GM19238 (cell line): Measurements from ENCODE around the gene CTCF.

Experiments
- DNase-seq: peaks from one replicate; pipeline ENCODE4 v3.0.0; 2011; ENCODE audit warnings: low spot score; ENCODE audit not compliant: insufficient read length

Gene CTCF

GRCh38 chr16:67534431-67534830 lies 27.9 kb upstream of the CTCF start:
- DNase-seq: no peak

- no peak for DNase-seq
Measured at GRCh38 chr16:67535201-67535600, 27.1 kb upstream of the CTCF start.

GRCh38 chr16:67537270-67537635 lies 25.1 kb upstream of the CTCF start:
- no peak for DNase-seq

GRCh38 chr16:67537636-67538591 lies 24.4 kb upstream of the CTCF start:
- peak; percentile 68 for DNase-seq

- DNase-seq: no peak
Measured at GRCh38 chr16:67538666-67539101, 23.6 kb upstream of the CTCF start.

GRCh38 chr16:67539271-67539670 lies 23.1 kb upstream of the CTCF start:
- DNase-seq: no peak

- DNase-seq: no peak
Measured at GRCh38 chr16:67539691-67540635, 22.4 kb upstream of the CTCF start.

GRCh38 chr16:67540756-67541155 lies 21.6 kb upstream of the CTCF start:
- DNase-seq: no peak

- no peak for DNase-seq
Measured at GRCh38 chr16:67541391-67542263, 20.7 kb upstream of the CTCF start.

GRCh38 chr16:67542464-67542863 lies 19.9 kb upstream of the CTCF start:
- peak; percentile 72 for DNase-seq

- no peak for DNase-seq
Measured at GRCh38 chr16:67543036-67543435, 19.3 kb upstream of the CTCF start.

GRCh38 chr16:67543582-67543981 lies 18.7 kb upstream of the CTCF start:
- no peak for DNase-seq

GRCh38 chr16:67544329-67544841 lies 17.9 kb upstream of the CTCF start:
- DNase-seq: no peak

GRCh38 chr16:67544844-67545664 lies 17.3 kb upstream of the CTCF start:
- no peak for DNase-seq

- DNase-seq: no peak
Measured at GRCh38 chr16:67545665-67546024, 16.7 kb upstream of the CTCF start.

- DNase-seq: no peak
Measured at GRCh38 chr16:67546091-67546501, 16.2 kb upstream of the CTCF start.

GRCh38 chr16:67546761-67547422 lies 15.4 kb upstream of the CTCF start:
- peak; percentile 75 for DNase-seq

GRCh38 chr16:67547423-67548264 lies 14.7 kb upstream of the CTCF start:
- no peak for DNase-seq
